ENCODE results near the gene CCDC154.
"Not testable (repeated sequence)": the region's sequence is repeated elsewhere in the genome, so short reads cannot be mapped to it uniquely, and the experiment has no call there.

Gene CCDC154

DNA sequence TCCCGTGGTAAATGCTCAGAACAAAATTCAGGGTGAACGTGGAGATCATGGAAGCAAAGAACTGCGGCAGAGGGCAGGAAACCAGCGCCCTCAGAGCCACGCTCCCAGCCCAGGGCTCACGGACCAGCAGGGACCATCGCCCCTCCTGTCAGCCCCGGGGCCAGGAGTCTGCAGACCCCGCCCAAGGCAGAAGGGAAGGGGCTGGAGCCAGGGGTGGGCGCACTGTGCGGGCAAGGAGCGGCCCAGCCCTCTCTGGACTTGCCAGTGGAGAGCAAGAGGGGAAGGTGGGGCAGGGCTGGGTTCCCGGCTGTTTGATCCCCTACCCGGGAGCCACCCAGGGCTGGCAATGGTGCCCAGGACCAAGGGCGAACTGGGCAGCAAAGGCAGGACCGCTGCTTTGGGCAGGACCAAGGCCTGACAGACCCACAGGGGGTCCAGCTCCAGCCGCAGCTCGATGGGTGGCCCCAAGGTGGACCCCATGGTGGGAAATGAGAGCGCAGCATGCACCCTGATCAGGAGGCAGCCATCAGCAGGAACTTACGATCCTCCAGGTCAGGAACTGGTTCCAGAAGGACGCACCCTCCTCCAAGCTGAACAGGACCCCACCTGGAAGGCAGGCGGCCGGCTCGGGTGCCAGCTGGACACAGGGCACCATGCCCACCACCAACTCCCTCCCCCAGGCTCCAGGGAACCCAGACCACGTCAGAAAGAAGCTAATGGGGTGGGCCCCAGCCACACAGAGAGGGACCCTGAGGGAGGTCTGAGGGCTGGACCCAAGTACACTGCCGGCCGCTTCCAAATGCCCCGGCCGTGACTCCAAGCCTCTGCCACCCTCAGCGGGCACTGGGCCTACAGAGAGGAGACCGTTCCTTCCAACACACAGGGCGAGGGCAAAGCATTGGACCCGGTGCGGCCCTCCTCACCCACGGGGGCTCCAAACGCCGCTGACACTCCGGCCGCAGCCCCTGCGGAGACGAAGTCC, 11.1 kb upstream of the CCDC154 start:
- DNase-seq (ENCODE audit: low read depth, low spot score): no peak

DNA sequence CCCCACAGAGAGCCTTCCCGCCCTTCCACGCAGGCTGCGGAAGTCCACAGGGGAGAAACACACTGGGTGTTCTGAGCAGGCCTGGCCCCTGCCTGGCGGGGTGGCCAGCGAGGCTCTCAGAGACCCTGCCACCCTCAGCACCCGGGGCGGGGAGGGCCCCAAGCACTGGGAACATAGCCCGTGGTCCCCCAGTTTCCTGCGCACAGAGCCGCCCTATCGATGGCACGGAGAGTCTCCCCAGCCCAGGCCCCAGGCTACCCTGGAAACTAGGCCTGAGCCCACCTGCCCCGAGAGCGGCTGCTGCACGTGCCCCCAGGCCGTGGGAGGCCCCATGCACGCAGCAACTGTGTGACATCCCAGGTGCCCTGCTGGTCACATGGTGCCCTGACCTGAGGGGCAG, 10.2 kb upstream of the CCDC154 start:
- no peak for DNase-seq (ENCODE audit: low read depth, low spot score)

DNA sequence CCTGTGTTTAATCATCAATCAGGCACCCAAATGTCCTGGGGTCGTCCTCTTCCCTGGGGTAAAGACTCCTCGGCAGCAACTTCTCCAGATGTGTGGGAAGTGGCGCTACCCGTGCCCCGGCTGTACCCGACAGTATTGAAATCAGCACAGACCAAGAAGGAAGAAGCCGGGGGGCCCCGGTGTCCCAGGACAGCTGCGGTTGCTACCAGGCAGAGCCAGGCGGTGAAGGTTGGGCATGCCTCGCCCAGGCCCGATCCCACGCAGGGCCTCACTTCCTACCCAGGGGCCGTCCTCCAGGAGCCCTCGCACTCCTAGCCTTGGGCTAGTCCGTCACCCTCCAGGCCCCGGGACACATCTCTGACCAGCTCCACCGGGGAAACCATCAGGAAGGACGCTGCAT, 9.0 kb upstream of the CCDC154 start:
- no peak for DNase-seq (ENCODE audit: low read depth, low spot score)

DNA sequence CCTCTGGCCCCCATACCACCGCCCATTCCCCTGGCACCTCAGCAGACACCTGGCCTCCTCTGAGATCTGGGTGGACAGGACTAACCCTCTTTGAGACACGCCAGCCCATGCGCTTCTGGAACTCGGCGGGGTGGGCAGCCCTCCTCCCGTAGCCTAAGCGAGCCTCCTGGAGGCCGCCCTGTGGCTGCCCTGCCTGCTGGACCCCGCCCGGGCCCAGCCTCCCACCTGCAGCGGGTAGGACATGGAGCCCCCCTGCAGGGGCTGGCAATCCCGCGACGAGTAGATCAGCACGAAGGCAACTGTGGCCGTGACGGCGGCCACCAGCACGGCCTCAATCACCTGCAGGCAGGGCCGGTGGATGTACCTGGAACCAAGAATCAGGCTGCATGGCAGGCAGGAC, 8.2 kb upstream of the CCDC154 start:
- DNase-seq (ENCODE audit: low read depth, low spot score): no peak

DNA sequence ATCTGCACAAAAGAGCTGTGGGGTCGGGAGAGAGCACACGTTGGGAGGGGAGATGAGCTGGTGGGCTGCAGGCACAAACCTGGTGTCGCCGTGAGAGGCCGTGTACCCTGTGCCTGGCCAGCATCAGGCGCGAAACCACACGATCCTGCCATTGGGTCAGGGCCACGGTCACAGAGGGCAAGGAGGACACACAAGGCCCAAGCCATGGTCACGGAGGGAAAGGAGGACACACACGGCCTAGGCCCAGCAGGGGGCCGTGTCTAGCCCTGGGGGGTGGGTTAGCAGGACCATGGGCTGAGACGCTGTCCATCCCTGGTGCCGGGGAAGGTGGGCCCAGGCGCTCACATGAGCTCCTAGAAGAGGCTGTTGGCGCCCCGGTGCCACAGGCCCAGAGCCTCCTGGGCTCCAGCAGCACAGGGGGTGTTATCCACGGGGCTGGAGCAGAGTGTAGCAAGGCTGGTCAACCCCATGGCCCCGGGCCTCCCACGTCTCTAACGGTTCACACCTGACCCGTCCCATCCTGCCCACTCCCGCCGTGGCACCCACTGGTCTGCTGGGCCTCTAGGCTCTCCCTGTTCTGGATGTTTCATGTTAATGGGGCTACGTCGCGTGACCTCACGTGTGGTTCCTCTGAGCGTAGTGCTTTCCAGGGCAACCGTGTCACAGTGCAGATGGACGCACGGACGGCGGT, 7.5 kb upstream of the CCDC154 start:
- DNase-seq (ENCODE audit: low read depth, low spot score): no peak

DNA sequence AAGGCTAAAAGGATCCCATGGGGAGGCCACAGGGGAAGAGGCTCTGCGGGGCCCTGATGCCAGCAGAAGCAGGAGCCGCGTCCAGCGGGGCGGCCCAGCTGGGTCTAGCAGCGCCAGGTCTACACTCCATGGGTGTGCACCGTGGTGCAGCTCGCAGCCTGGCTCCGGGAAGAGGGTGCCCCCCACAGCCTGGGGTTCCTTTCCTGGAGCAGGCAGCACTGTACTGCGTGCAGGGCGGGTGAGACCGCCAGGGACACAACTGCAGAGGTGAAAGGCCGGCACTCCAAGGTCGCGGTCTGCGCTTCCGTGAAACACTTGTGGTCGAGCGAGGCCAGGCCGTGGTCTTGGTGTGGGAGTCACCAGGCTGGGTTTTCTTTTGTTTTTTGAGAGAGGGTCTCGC, 6.5 kb upstream of the CCDC154 start:
- no peak for DNase-seq (ENCODE audit: low read depth, low spot score)

DNA sequence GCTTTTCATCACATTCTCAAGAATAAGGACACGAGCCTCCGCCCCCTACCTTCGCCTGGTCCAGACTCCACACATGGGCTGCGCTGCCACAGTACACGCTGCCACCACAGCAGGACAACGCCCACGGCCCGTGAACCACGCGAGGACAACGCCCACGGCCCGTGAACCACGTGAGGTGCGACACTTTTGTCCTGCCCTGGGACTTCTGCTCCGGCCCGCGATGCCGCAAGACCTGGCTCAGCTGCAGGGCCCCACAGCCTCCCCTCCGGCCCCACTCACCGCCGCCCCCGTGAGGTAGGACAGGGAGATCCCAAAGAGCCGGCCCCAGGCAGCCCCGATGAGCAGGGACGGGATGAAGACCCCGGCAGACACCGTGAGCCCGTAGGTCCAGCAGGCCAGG, 5.9 kb upstream of the CCDC154 start:
- no peak for DNase-seq (ENCODE audit: low read depth, low spot score)

DNA sequence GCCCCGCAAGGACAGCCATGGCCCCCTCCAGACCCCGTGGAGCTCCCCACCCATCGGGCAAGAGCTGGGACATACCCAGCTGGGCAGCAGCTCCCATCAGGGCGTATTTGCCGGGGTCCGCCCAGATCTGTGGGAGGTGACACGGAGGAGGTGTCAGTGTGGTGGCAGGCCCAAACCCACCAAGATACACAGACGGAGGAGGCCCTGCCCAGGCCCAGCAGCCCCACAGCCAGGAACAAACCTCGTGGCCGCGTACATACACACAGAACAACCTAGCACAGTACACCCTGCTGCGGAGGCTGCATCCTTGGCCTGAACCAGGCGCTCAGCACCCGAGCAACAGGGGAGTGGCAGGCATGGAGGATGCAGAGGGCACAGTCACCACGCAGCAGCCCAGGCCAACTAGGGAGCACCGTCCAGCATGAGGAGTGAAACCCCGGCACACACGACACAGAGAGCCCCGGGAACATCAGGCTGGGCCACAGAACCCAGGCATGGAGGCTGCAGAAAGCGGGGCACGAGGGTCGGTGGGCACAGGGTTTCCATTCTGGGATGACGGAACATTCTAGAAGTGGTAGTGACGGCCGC, 4.9 kb upstream of the CCDC154 start:
- no peak for DNase-seq (ENCODE audit: low read depth, low spot score)

DNA sequence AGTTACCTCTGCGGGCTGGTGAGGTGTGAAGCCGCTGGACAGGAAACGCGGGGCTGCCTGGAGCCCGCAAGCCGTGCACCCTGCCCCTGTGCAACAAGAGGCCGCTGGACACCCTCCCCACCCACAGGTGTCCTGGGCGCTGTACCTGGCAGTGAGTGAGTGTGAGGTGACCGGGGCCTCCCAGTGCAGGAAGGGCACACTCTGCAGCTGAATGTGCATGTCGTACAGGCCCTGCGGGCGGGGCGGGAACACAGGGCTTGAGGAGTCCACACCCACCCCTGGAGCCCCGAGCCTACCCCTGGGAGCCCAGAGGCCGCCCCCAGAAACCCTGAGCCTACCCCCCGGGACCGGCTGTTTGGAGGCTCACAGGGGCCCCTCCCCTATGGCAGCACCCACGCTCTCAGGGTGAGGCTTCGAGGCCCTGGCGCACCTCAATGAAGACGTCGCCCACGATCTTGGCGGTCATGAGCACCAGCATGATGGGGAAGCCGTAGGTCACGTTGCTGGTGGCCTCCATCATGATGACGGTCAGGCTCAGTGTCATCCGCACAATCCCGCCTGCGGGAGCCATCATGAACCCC, 4.3 kb upstream of the CCDC154 start:
- no peak for DNase-seq (ENCODE audit: low read depth, low spot score)

DNA sequence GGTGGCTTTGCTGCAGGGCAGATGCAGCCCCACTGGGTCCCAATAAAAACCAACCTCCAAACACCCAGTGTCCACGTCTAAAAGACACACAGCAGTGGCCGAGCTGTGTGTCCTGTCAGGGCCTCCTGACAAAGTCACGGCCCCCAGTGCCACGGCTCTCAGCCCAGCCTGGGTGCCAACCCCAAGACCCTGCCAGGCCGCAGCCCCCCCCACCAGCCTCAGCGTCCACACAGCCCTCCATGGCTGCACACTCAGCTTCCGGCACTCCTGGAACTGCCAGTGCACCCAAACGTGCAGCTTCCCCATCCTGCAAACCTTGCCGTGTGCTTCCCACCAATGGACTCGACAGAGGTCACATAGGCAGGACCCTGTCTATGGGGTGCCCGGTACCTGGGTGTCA, 3.6 kb upstream of the CCDC154 start:
- no peak for DNase-seq (ENCODE audit: low read depth, low spot score)

DNA sequence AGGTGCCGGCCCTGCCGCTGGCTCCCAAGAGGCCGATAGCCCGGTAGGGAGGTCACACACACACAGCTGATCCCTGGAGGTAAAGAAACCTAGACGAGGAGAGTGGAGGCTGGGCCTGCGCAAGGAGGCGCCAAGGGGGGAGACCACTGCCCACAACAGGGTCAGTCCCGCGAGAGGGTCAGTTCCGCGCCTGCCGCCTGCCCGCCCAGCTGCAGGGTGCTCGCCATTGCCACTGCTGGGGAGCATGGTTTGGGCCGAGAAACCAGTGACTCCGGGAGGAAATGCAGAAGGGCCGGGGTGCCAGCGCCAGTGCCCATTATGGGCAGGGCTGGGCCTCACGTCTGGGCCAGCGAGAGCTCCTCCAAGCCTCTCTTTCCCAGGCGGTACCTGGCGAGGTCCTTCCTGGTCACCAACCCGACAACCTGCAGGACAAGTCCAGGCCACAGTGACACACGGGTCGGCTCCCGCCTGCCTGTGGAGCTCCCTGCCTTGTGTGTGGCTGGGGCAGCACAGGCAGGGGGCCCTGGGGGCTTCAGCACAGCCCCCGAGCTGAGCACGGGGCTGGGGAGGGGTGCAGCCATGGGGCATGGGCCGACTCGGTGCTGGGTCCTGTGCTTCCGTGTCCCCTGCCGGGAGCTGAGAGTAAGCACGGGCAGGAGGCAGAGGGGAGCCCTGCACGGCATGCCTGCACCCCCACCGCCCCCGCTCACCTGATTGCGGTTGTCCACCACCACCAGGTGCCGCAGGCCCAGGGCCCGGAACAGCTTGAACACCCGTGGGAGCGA, 2.1 kb upstream of the CCDC154 start:
- no peak for DNase-seq (ENCODE audit: low read depth, low spot score)

DNA sequence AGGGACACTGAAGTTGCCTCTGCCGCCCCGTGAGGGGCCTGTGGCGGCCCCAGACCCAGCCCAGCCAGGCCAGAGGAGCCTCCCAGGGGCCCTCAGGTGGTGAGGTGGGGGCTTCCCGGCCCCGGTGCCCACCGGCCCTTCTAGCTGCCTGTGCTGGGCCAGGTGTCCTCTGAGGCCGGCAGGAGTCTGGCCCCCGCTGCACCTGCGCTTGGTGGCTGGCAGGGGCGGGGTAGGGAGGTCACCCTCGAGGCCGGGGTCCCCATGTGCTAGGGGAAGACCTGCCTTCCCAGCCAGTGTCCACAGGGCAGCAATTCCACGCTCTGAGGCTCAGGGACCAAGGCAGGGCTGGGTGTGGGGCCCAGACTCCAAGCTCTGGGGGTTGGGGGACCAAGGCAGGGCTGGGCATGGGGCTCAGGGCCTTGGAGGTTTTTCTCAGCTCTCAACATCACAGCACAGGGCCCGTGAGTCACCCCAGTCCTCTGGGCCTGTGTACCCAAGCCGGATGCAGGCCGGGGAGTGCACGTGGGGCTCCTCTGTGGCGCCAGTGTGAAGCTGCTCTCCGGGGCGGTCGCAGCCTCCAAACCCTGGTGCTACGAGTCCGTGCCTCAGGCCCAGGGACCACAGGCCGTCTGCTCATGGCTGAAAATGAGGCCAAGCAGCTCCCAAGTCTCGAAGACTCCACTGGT, 1.3 kb upstream of the CCDC154 start:
- no peak for DNase-seq (ENCODE audit: low read depth, low spot score)

DNA sequence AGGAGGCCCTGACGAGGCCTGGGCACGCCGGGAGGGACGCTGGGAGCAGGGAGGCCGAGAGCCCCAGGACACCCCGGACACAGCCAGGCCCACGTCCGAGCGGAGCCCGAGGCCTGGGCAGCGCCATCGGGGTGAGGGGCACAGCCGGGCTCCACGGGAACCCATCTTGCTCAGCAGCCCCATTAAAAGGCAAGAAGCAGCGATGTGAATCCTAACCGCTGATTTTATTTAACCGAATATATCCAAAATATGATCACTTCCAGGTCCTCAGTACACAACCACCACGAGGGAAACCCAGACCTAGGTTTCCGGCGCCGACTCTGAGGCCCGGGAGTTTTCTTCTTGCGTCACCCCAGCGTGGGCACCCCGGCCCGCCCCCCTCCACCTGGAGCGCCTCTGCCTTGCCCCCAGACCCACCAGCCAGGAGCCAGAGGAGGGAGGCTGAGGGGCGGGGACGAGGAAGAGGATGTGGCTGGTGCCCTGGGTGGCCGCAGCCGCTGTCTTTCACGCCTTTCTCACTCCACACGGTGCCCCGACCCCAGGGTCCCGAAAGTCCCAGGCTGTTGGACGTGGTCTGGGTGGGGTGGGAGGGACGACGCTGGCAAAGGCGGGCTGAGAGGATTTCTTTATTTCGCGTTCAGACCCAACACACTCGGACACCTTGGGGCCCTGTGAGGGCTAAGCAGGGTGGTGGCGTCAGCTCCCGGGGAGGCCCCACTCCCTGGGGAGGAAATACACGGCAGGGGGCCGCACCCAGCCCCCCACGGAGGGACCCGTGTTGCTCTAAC, 568 bp upstream of the CCDC154 start:
- no peak for DNase-seq (ENCODE audit: low read depth, low spot score)

DNA sequence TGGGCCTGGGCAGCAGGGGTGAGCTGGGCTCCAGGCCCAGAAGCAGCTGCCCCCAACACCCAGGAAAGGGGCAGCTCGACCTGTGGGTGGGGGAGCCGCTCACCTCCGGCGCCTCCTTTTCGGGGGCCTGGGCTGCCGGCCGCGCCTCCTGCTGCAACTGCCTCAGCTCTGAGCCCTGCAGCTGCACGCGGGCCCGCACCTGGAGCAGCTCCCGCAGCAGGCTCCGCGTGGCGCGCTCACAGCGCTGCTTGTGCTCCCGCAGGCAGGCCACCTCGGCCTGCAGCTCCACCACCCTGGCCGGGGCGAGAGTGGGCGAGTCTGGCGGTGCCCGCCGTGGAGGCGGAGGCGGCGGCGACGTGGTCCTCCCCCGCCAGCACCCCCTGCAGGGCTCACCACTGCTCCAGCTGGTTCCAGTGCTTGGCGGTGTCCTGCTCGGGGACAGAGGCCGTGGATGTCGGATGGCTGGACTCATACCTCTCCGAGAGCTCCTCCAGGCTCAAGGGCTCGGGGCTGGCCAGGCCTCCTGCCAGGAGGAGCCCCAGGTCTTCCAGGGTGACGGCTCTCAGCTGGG, 868 bp downstream of the CCDC154 start:
- DNase-seq (ENCODE audit: low read depth, low spot score): no peak

DNA sequence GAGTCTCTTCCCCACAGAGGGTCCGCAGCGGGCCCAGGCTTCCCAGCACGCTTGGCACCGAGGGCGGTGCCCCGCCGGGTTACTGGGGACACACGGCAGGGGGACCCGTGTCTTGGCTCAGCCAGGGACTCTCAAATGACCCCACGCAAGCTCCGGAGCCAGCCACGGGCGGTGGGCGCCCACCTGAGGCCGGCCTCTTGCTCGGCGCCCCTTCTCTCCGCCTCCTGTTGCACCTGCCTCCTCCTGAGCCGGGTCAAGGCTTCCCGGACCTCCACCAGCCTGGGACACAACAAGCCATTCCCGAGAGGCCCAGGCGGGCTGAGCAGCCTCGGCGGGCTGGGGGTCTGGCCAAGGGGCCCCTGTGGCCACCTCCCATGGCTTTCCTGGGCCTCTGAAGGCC, 1.7 kb downstream of the CCDC154 start:
- no peak for DNase-seq (ENCODE audit: low read depth, low spot score)

DNA sequence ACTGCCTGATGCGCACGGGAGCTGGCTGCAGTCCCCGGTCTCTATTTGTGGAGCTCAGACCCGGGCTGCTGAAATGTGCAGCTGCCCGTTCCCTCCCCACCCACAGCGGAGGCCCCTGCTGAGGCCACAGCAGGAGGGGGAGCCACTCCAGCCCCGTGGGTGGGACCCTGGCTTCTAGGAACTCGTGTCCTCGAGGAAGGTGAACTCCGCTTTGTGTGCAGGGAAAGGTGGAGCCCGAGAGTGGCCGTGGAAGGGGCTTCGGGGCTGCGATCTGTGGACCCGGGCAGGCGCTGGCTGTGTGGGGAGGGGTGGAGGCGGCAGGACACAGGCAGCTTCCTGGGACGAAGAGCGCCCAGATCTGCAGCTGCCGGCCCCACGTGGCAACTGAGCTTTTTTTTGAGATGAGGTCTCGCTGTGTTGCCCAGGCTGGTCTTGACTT, 2.9 kb downstream of the CCDC154 start:
- no peak for DNase-seq (ENCODE audit: low read depth, low spot score)

DNA sequence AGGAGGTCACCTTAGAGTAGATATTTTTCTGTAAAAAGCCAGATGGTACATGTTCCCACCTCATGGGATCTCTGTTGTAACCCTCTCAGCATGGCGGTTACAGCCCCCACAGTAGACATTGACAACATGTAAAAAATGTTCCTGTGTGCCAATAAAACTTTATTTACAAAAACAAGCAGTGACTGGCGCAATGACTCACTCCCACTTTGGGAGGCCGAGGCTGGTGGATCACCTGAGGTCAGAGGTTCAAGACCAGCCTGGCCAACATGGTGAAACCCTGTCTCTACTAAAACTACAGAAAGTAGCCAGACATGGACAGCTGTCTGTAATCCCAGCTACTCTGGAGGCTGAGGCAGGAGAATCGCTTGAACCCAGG, 4.7 kb downstream of the CCDC154 start:
- DNase-seq (ENCODE audit: low read depth, low spot score): not testable (repeated sequence)

DNA sequence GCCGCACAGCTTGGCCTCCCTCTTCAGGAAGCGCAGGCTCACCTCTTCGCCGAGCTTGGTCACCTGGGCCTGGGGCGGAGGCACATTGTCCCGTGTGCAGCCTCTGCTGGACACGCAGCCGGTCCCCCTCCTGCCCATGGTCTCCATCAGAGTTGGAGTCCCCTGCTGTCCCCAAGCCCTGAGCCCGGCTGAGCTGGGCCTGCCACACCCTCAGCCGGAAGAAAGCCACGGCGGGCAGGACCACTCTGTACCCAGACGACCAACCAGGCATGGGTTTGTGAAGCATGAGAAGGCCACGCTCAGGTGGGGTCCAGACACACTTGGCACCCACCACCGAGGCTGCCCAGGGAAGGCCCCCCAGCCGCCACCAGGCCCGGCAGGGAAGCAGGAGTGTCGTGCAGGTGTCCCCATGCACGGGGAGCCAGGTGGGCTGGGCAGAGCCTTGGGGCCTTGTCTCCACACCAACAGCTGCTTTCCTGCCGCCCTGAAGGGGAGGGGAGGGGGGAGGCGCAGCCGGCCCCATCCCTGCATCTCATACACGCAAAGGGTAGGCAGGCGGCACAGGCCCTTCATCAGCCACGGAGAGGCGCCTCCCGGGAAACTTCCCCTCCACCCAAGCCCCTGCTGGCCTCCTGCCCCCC, 5.2 kb downstream of the CCDC154 start:
- DNase-seq (ENCODE audit: low read depth, low spot score): no peak
